GM23338 (cell line): Measurements from ENCODE around the gene CX3CR1.

Experiments
- CREB1 ChIP-seq: fragments of 250-450 bp; sonication (Bioruptor Pico); IDR thresholded peaks from 2 replicates; pipeline ENCODE4 v1.5.0; 2020; ENCODE audit warnings: low read depth, mild to moderate bottlenecking, moderate library complexity
- CTCF ChIP-seq, 2 experiments: fragments of 200-600 bp in 1 of 2; sonication (generic) in 1 of 2; conservative IDR thresholded peaks; 2 replicates each; pipeline versions ENCODE4 v1.5.1 to v1.6.1; 2016 to 2017; ENCODE audit warnings: antibody characterized with exemption in 2 of 2, low read depth in 2 of 2, mild to moderate bottlenecking in 2 of 2, moderate library complexity in 1 of 2

GRCh38 chr3:39319249-39319648 lies 39.4 kb upstream of the CX3CR1 start:
- TF ChIP-seq CTCF (conservative IDR thresholded peaks at IDR 0.05; ENCODE audit: low read depth in 2 of 2) (no peak), CREB1 (CRISPR knock-in tag) (no peak)
